Bronchial epithelial cell (primary cell): ENCODE data around the gene SPIRE1. TPM values are rescaled to one million over a fixed set of nuclear protein-coding genes. Genes with fewer than 3 reads are reported as not detected.

Experiments used
- DNase-seq: peaks from one replicate; pipeline ENCODE4 v3.0.0-alpha.2; 2010; ENCODE audit warnings: low read depth
- FAIRE-seq: peaks from 2 replicates; lab custom pipeline; 2011; peaks lifted over from hg19 to GRCh38; lab: Jason Lieb, UNC
- H3K27me3 ChIP-seq: 2 replicates; pipeline ENCODE4 v1.5.1; 2011; ENCODE audit warnings: low read length; ENCODE audit not compliant: control insufficient read depth, insufficient read depth
- H3K36me3 ChIP-seq: 2 replicates; pipeline ENCODE4 v1.5.1; 2011; ENCODE audit warnings: low read length; ENCODE audit not compliant: control insufficient read depth, insufficient read depth
- H3K4me3 ChIP-seq: 2 replicates; pipeline ENCODE4 v1.5.1; 2011; ENCODE audit warnings: mild to moderate bottlenecking, low read depth, low read length, control low read depth
- CTCF ChIP-seq: IDR thresholded peaks from 2 replicates; pipeline ENCODE4 v1.5.1; 2011; ENCODE audit warnings: mild to moderate bottlenecking, moderate library complexity, low read length, control low read depth, inconsistent platforms; ENCODE audit not compliant: insufficient read depth, severe bottlenecking
- total RNA-seq: library from RNA; depleted of rRNA; stranded (reverse); fragments of >200 nt; gene quantifications from 2 replicates; pipeline ENCODE4 v1.2.1, GENCODE V29; 2014

Gene SPIRE1
- total RNA-seq, 1 donor from 2014 or later = 141 TPM

GRCh38 chr18:12452784-12453183 lies 205.1 kb downstream of the SPIRE1 start:
- Histone ChIP-seq H3K36me3 (peaks cover 13% of the 10 kb centered on the region), H3K4me3 (no peak overlapping the region), H3K27me3 (no peaks in the 10 kb centered on the region)
- TF ChIP-seq CTCF = no peak
- DNase-seq (no peak), FAIRE-seq (no peak)

DNA sequence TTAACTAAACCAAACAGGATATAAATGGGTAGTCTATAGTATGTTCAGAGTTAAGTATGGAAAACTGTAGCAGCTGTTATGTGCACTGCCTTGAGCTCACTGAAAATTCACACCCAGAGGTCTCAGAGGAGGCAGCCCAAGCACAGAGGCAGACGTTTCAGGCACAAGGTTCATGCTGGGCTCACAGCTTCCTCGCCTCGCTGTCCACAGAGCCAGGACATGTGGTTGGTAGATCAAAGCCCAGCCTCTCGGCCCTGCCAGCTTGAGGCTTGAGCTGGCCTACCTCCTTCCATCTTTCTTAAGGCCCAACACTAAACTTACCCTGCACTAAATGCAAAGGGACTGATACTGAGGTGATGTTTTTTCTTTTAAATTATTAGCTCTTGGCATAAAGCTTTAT lies 206.5 kb downstream of the SPIRE1 start:
- Histone ChIP-seq H3K4me3 (no peak overlapping the region), H3K36me3 (peaks cover 11% of the 10 kb centered on the region), H3K27me3 (no peaks in the 10 kb centered on the region)
- FAIRE-seq (no peak), DNase-seq (no peak)
- TF ChIP-seq CTCF = no peak

- no peak for FAIRE-seq
- TF ChIP-seq CTCF = no peak
- H3K4me3 ChIP-seq = no peak overlapping the region
- no peaks in the 10 kb centered on the region for H3K27me3 ChIP-seq
- peaks cover 9% of the 10 kb centered on the region for H3K36me3 ChIP-seq
- no peak for DNase-seq
These were observed 208.7 kb downstream of the SPIRE1 start for GRCh38 chr18:12449051-12449785.

DNA sequence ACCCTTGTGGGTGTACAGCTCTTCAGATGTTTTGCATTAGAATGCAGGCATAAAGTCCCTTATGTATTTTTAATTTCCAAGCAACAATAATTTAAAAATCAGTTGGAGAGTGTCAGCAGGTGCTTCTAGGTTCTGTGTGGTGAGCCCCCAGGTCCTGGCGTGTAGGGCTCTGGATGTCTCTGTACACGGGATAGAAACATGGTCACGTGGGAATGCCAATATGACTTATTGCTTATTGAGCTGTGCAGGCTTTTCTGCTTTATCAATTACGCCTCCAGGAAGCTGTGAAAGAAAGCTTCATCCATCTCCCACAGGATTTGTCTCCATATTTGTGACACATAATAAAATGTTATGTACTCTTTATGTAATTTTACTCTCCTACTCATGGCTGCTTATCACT lies 212.4 kb downstream of the SPIRE1 start:
- no peak overlapping the region for H3K4me3 ChIP-seq
- no peak for TF ChIP-seq CTCF
- no peaks in the 10 kb centered on the region for H3K27me3 ChIP-seq
- no peak for FAIRE-seq
- DNase-seq = no peak
- H3K36me3 ChIP-seq = peaks cover 7% of the 10 kb centered on the region

DNA sequence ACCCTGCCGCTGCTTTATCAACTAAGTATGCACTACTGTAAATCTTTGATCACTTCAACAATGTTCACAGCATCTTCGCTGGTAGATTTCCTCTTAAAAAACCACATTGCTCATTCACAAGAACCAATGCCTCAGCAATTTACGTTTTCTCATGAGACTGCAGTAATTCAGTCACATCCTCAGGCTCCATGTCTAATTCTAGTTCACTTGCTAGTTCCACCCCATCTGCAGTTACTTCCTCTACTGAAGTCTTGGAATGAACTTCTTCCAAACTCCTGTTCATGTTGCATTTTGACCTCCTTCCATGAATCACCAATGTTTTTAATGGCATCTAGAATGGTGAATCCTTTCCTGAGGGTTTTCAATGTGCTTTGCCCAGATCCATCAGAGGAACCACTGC lies 214.4 kb downstream of the SPIRE1 start:
- H3K36me3 ChIP-seq = no peaks in the 10 kb centered on the region
- no peak for FAIRE-seq
- TF ChIP-seq CTCF = no peak
- no peaks in the 10 kb centered on the region for H3K27me3 ChIP-seq
- DNase-seq = no peak
- no peak overlapping the region for H3K4me3 ChIP-seq

GRCh38 chr18:12442946-12443345 lies 215.0 kb downstream of the SPIRE1 start:
- FAIRE-seq (no peak), DNase-seq (peak; percentile 62)
- TF ChIP-seq CTCF = no peak

More at GRCh38 chr18:12442946-12443345, 215.0 kb downstream of the SPIRE1 start:
- Histone ChIP-seq H3K36me3 (no peaks in the 10 kb centered on the region), H3K4me3 (no peak overlapping the region), H3K27me3 (no peaks in the 10 kb centered on the region)
